ENCODE measurements around the gene FER1L5. TPM values are rescaled to one million over a fixed set of nuclear protein-coding genes. Genes with fewer than 3 reads are reported as not detected.
"Not testable (repeated sequence)": the region's sequence is repeated elsewhere in the genome, so short reads cannot be mapped to it uniquely, and the experiment has no call there.

FER1L5 gene
- total RNA-seq, 2 experiments from 2014 or later = not detected

- TF ChIP-seq CTCF (IDR thresholded peaks at IDR 0.05) = no peak
- Mint-ChIP-seq H3K27me3 (no peaks in the 10 kb centered on the region), H3K4me3 (no peak overlapping the region), H3K36me3 (ENCODE audit: low read depth) (no peaks in the 10 kb centered on the region), H3K27ac (no peak overlapping the region), H3K4me1 (ENCODE audit: low read depth) (no peaks in the 10 kb centered on the region), H3K9me3 (peaks cover 1% of the 10 kb centered on the region)
- no peak for ATAC-seq
- intact Hi-C loops (cut with micrococcal nuclease) = no loop called here
- POLR2A ChIA-PET = no interaction called here
- no peak for DNase-seq
- CTCF ChIA-PET = no interaction called here
These were observed 21.3 kb downstream of the FER1L5 start for GRCh38 chr2:96663829-96664228.

GRCh38 chr2:96664366-96664925 is 21.9 kb downstream of the FER1L5 start:
- ChIA-PET POLR2A (no interaction called here), CTCF (no interaction called here)
- H3K4me1 Mint-ChIP-seq (ENCODE audit: low read depth) = no peaks in the 10 kb centered on the region
- no peak overlapping the region for H3K27ac Mint-ChIP-seq
- no peaks in the 10 kb centered on the region for H3K27me3 Mint-ChIP-seq
- ATAC-seq (no peak), DNase-seq (no peak)
- intact Hi-C loops (cut with micrococcal nuclease) = no loop called here
- H3K9me3 Mint-ChIP-seq = peaks cover 1% of the 10 kb centered on the region
- H3K4me3 Mint-ChIP-seq = no peak overlapping the region
- TF ChIP-seq CTCF (IDR thresholded peaks at IDR 0.05) = no peak
- H3K36me3 Mint-ChIP-seq (ENCODE audit: low read depth) = no peaks in the 10 kb centered on the region

GRCh38 chr2:96665083-96665569 is 22.6 kb downstream of the FER1L5 start:
- Mint-ChIP-seq H3K27me3 (no peaks in the 10 kb centered on the region), H3K36me3 (ENCODE audit: low read depth) (no peaks in the 10 kb centered on the region), H3K27ac (no peak overlapping the region), H3K4me3 (no peak overlapping the region), H3K9me3 (peaks cover 1% of the 10 kb centered on the region), H3K4me1 (ENCODE audit: low read depth) (no peaks in the 10 kb centered on the region)
- intact Hi-C loops (cut with micrococcal nuclease) = no loop called here
- POLR2A ChIA-PET = no interaction called here
- no peak for DNase-seq
- no peak for ATAC-seq
- CTCF ChIA-PET = no interaction called here
- TF ChIP-seq CTCF (IDR thresholded peaks at IDR 0.05) = no peak

GRCh38 chr2:96665717-96666116 is 23.2 kb downstream of the FER1L5 start:
- ATAC-seq; DNase-seq; H3K36me3 Mint-ChIP-seq (ENCODE audit: low read depth); intact Hi-C loops (cut with micrococcal nuclease); H3K27ac Mint-ChIP-seq; H3K9me3 Mint-ChIP-seq; H3K4me3 Mint-ChIP-seq; POLR2A ChIA-PET; H3K27me3 Mint-ChIP-seq; CTCF ChIA-PET; H3K4me1 Mint-ChIP-seq (ENCODE audit: low read depth): not testable (repeated sequence)

GRCh38 chr2:96668771-96669170 is 26.2 kb downstream of the FER1L5 start:
- no peak for DNase-seq

More at GRCh38 chr2:96668771-96669170, 26.2 kb downstream of the FER1L5 start:
- intact Hi-C loops (cut with micrococcal nuclease) = no loop called here
- no peak overlapping the region for H3K4me3 Mint-ChIP-seq
- CTCF ChIA-PET = no interaction called here
- no peaks in the 10 kb centered on the region for H3K27me3 Mint-ChIP-seq
- no peak for TF ChIP-seq CTCF (IDR thresholded peaks at IDR 0.05)
- H3K4me1 Mint-ChIP-seq (ENCODE audit: low read depth) = no peaks in the 10 kb centered on the region
- H3K9me3 Mint-ChIP-seq = peaks cover 1% of the 10 kb centered on the region
- no peaks in the 10 kb centered on the region for H3K36me3 Mint-ChIP-seq (ENCODE audit: low read depth)
- ATAC-seq = no peak
- H3K27ac Mint-ChIP-seq = no peak overlapping the region
- POLR2A ChIA-PET = no interaction called here

All from activated CD8-positive, alpha-beta T cell treated with anti-CD3 and anti-CD28 coated beads for 36 hours (primary cell).